HepG2 (cell line): ENCODE measurements around the gene SAXO1.

Experiments used
- FOXM1 ChIP-seq: sonication (generic); formaldehyde crosslinking; IDR thresholded peaks from 2 replicates; pipeline ENCODE4 v1.5.0; 2020; ENCODE audit warnings: missing genetic modification reagents
- KLF16 ChIP-seq, 2 experiments: sonication (generic) in 1 of 2; formaldehyde crosslinking in 1 of 2; IDR thresholded peaks; 2 replicates each; pipeline versions ENCODE4 v1.6.1 to v1.8.0; 2016 to 2023; ENCODE audit warnings: missing genetic modification reagents in 2 of 2, missing compliant biosample characterization in 1 of 2
- PHF5A ChIP-seq: IDR thresholded peaks from one replicate; pipeline ENCODE4 v1.6.1; 2018; ENCODE audit warnings: low read depth, missing genetic modification reagents; ENCODE audit not compliant: unreplicated experiment
- POLR2A ChIP-seq, 2 experiments: IDR thresholded peaks; 2 replicates each; pipeline ENCODE4 v1.6.1; 2011; ENCODE audit warnings: low read depth in 2 of 2, low read length in 2 of 2, mild to moderate bottlenecking in 1 of 2, moderate library complexity in 1 of 2; ENCODE audit not compliant: insufficient read depth in 1 of 2
- TCF7 ChIP-seq: sonication (generic); IDR thresholded peaks from 2 replicates; pipeline ENCODE4 v1.6.1; 2016; ENCODE audit warnings: antibody characterized with exemption, low read depth
- U2AF2 ChIP-seq: fragments of 200-400 bp; formaldehyde crosslinking; IDR thresholded peaks from 2 replicates; pipeline ENCODE4 v1.6.1; 2017; ENCODE audit warnings: low read depth, mild to moderate bottlenecking, low read length
- YY1 ChIP-seq: IDR thresholded peaks from 2 replicates; pipeline ENCODE4 v1.6.1; 2011; ENCODE audit warnings: low read length, low read depth, moderate library complexity, mild to moderate bottlenecking; ENCODE audit not compliant: insufficient read depth, insufficient replicate concordance
- ZSCAN29 ChIP-seq: sonication (generic); formaldehyde crosslinking; conservative IDR thresholded peaks from 2 replicates; pipeline ENCODE4 v1.4.0; 2020; ENCODE audit warnings: mild to moderate bottlenecking, missing genetic modification reagents
- TF ChIP-seq, protein P1 (sequence below): sonication (generic); formaldehyde crosslinking; IDR thresholded peaks from 2 replicates; pipeline ENCODE4 v1.5.0; 2020; ENCODE audit warnings: mild to moderate bottlenecking, missing genetic modification reagents, moderate library complexity

DNA sequence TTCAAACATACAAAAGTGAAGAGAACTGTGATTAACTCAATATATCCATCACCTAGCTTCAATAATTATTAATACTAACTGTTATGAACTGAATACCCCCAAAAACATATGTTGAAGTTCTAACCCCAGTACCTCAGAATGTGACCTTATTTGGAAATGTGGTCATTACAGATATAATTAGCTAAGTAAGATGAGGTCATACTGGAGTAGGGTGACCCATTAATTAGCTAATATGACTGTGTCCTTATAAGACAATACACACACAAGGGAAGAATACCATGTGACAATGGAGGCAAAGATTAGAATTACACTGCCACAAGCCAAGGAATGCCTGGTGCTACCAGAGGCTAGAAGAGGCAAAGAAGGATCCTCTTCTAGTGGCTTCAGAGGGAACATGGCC, 24.0 kb upstream of the SAXO1 start:
- TF ChIP-seq, protein P1, sequence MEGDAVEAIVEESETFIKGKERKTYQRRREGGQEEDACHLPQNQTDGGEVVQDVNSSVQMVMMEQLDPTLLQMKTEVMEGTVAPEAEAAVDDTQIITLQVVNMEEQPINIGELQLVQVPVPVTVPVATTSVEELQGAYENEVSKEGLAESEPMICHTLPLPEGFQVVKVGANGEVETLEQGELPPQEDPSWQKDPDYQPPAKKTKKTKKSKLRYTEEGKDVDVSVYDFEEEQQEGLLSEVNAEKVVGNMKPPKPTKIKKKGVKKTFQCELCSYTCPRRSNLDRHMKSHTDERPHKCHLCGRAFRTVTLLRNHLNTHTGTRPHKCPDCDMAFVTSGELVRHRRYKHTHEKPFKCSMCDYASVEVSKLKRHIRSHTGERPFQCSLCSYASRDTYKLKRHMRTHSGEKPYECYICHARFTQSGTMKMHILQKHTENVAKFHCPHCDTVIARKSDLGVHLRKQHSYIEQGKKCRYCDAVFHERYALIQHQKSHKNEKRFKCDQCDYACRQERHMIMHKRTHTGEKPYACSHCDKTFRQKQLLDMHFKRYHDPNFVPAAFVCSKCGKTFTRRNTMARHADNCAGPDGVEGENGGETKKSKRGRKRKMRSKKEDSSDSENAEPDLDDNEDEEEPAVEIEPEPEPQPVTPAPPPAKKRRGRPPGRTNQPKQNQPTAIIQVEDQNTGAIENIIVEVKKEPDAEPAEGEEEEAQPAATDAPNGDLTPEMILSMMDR (CRISPR knock-in tag): no peak
- no peak for TF ChIP-seq TCF7
- no peak for TF ChIP-seq FOXM1 (CRISPR knock-in tag)
- TF ChIP-seq POLR2A (IDR thresholded peaks at IDR 0.05; ENCODE audit: insufficient read depth in 1 of 2, low read depth in 2 of 2, low read length in 2 of 2): no peak
- TF ChIP-seq YY1: no peak
- no peak for TF ChIP-seq ZSCAN29 (CRISPR knock-in tag)
- no peak for TF ChIP-seq U2AF2
- TF ChIP-seq KLF16 (CRISPR knock-in tag; IDR thresholded peaks at IDR 0.05): no peak
- no peak for TF ChIP-seq PHF5A (CRISPR knock-in tag)
